ENCODE data around the gene DLL1.
A peak's percentile ranks its signal among the peaks of the same experiment; 100 is the strongest.

The DLL1 gene

GRCh38 chr6:170282512-170283158 is 8.2 kb downstream of the DLL1 start:
- no peak for DNase-seq

GRCh38 chr6:170281331-170282292 is 9.3 kb downstream of the DLL1 start:
- no peak for DNase-seq

DNA sequence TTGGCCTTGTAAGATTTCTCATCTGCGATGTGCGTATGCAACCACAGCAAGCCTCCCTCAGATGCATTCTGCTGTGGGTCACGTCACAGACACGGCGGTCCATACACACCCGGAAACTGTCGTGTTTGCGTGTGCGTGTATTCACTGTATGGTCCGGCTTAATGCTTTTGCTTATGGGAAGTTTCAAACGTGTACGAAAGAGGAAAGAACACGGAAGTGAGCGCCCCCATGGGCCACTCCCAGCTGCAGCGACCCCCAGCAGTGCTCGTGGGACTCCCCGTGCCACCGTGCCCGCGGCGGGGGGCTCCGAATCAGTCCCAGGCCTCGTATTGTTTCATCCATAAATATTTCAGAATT is 10.2 kb downstream of the DLL1 start:
- DNase-seq = no peak

- DNase-seq = no peak
Measured at GRCh38 chr6:170279977-170280688, 10.7 kb downstream of the DLL1 start.

DNA sequence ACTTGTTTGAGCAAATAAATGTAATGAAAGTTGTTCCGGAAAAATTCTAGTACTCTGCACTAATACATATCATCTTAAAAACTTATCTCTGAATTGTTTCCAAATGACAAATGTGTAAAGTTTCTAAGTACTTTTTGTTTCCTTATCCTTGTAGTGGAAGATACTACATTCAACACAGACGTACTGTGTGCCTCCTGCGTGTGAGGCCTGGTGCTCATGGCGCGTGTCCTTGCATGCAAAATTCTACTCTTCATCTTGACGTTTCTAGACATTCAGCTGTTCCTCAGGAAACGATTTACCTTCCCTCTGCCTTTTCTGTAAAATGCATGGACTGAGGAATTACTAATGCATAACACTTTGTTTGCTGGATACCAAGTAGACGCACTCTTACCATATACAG is 11.5 kb downstream of the DLL1 start:
- DNase-seq = no peak

DNA sequence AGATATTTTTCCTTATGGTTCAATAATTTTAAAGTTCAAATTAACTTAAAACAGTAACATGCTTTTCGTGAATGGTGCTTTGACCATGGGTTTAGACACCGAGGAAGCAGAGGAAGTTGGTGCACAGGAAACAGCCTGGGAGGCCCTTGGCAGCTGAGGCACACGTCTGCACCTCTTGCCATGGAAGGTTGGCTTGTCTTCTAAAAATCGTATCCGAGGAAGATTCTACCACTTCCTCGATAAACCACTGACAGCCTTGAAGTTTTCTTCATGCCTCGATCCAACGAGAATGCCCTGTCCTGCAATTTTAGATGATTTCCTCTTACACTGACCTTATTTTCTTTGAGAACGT is 12.2 kb downstream of the DLL1 start:
- DNase-seq = no peak

- no peak for DNase-seq
Measured at GRCh38 chr6:170277893-170278742, 12.8 kb downstream of the DLL1 start.

DNA sequence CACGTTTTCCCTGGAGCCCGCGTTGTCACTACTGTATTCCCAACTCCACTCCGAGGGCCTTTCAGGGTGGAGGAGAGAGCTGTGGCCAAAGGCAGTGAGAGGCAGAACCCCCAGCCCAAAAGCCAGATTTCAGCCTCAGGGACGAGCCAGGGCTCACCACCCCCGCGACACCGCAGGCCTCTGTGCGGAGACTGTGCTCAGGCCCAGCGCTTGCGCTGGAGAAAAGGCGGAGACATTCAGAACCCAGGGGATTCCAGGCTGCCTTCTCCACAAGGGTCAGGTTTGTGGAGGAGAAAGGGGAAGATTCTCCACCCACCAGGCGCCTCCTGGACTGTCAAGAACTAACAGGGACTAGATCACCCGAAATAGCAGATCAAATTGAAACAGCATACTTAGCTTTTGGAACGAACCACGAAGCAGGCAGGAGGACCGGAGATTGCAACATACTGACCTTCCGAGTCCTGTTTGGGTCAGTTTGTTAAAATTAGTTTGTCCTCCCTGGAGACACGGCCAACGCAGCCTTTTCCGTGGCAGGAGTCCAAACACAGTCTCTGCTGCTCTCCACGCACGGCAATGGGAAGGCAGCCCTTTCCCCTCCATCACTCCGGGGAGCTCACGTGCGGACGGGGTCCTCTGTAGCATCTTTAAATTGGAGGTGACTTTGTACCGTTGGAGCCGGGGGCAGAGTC is 14.4 kb downstream of the DLL1 start:
- no peak for DNase-seq

GRCh38 chr6:170274713-170275560 is 15.9 kb downstream of the DLL1 start:
- no peak for DNase-seq

DNA sequence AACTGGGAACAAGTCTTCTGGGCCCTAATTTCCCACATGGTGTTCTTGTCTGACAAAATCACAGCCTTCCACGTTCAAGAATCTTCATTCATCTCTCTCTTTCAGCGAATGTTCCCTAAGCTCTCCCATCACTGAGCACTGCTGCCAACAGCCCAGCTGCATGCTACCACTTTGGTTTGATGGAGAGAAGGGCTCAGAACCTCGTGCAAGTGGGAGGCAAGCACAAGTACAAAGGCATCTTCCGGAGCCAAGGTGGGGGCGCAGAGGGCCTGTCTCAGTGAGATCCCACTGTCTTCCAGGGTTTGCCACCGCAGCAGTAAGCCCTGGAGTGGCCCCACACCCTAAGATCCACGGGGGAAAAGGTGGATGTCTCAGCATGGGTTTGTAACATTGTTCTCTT is 17.2 kb downstream of the DLL1 start:
- no peak for DNase-seq

DNA sequence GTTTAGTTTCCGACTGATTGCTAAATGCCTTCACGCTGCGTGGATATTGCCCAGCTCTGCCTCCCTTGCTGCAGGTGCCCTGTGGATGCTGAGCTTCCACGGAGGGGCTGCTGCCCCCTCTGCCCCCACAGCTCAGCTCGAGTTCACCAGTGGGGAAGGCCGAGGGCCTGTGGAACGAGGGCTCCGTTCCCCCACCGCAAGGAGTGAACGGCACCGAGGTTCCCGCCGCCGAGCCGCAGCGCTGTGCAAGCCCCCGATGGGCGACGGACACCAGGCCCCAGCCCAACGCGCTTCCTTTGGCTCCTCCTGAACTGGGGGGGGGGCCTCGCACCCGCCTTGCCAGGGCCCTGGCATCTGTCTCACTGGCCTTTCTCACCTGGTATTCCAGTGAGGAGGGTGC is 17.7 kb downstream of the DLL1 start:
- DNase-seq = no peak

GRCh38 chr6:170272341-170273065 is 18.4 kb downstream of the DLL1 start:
- DNase-seq = no peak

- DNase-seq = peak; percentile 82
Measured at GRCh38 chr6:170271771-170272314, 19.0 kb downstream of the DLL1 start.

GRCh38 chr6:170270984-170271593 is 19.8 kb downstream of the DLL1 start:
- no peak for DNase-seq

GRCh38 chr6:170269846-170270541 is 20.9 kb downstream of the DLL1 start:
- no peak for DNase-seq

- DNase-seq = no peak
Measured at GRCh38 chr6:170269151-170269845, 21.6 kb downstream of the DLL1 start.

DNA sequence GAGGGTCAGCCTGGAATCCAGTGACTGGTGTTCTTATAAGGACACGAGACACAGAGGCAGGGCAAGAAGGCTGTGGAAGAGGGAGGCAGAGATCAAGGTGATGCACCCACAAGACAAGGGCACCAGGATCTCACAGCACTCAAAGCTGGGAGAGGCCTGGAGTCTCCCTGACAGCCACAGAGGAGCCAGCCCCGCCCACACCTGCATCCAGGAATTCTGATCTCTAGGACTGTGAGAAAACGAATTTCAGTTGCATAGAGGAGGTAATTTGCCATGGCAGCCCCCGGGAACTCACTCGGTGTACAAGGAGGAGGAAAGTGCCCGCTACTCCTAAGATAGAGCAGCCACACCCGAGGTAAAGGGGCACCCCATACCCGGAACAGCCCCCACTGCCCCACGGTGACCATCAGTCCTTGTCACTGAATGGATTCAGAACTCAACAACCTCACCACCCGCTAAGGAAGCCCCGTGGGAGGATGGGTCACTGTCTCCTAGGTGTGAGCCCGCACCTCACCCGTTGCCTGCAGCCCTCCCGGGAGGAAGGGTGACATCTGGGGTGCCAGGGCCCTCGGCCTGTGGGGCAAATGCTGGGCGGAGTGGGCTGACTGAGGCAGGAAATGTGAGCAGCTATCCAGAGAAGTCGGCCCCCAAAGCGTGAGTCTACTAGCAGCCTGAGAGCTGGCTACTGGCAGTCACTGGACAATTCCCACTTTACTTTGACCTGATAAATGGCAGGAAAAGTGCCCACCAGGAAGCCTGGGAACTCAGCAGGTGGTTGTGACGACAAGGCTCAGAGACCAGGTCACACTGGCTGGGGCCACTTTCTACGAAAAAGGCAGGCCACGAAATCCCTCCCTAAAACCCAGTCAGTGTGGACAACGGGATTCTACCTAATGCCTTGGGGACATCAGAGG is 22.4 kb downstream of the DLL1 start:
- no peak for DNase-seq

Measured in activated CD8-positive, alpha-beta memory T cell treated with anti-CD3 and anti-CD28 coated beads, Interleukin-2, amount 50 U/mL, for 48 hours (primary cell).